ENCODE measurements around the gene DDX21.

DNA sequence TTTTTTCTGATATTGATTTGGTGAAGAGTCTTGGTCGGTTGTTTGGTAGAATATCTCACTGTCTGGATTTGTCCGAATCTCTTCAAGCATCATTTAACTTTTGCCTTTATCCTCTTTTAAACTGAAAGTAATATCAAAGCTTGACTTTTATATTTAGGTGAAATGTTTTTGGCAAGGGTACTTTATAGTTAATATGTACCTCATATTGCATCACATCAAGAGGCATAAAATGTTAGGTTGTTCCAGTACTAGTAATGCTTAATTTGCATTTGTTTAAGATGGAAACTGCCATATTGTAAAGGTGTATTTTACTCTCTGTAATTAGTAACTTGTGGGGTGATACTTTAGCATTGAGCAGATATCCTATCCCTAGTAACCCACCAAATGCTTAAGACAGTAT lies 17.1 kb upstream of the DDX21 start:
- TF ChIP-seq, protein P1, sequence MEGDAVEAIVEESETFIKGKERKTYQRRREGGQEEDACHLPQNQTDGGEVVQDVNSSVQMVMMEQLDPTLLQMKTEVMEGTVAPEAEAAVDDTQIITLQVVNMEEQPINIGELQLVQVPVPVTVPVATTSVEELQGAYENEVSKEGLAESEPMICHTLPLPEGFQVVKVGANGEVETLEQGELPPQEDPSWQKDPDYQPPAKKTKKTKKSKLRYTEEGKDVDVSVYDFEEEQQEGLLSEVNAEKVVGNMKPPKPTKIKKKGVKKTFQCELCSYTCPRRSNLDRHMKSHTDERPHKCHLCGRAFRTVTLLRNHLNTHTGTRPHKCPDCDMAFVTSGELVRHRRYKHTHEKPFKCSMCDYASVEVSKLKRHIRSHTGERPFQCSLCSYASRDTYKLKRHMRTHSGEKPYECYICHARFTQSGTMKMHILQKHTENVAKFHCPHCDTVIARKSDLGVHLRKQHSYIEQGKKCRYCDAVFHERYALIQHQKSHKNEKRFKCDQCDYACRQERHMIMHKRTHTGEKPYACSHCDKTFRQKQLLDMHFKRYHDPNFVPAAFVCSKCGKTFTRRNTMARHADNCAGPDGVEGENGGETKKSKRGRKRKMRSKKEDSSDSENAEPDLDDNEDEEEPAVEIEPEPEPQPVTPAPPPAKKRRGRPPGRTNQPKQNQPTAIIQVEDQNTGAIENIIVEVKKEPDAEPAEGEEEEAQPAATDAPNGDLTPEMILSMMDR (IDR thresholded peaks at IDR 0.05; ENCODE audit: low read depth, low read length): no peak
- TF ChIP-seq EZH2phosphoT487 (IDR thresholded peaks at IDR 0.05; ENCODE audit: low read depth): no peak

Data from OCI-LY3 (cell line).